Measurements from ENCODE around the gene PHAF1.

The PHAF1 gene

DNA sequence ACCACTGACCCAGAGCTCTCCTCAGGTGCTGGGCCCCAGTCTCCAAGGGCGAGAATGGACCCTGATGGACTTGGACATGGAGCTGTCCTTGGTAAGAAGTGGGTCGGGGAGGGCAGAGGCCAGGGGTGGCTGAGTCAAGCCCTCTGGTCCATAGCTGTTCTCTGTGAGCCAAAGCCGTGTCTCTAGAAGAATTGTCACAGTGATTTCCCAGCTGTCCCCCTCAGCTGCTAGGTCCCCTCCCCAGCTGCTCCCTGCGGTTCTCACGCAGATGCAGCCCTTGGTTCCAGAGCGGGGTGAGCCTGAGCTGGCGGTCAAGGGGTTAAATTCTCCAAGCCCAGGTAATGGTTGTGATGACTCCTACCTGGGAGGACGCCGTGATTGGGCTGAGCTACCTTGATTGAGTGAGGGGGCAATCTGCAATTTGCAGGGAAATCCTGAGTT, 59.3 kb downstream of the PHAF1 start:
- DNase-seq (ENCODE audit: low read depth in 1 of 2, low spot score in 1 of 2) = no peak
- no peak overlapping the region for H3K27ac ChIP-seq (replicated peaks)
- H3K27me3 ChIP-seq (ENCODE audit: insufficient read depth, poor library complexity, severe bottlenecking) = peaks cover 65% of the 10 kb centered on the region
- TF ChIP-seq POLR2AphosphoS5 (IDR thresholded peaks at IDR 0.05; ENCODE audit: low read depth) = no peak
- peak; percentile 64 for TF ChIP-seq REST (IDR thresholded peaks at IDR 0.05; ENCODE audit: insufficient replicate concordance, low read depth)
- TF ChIP-seq SPI1 (IDR thresholded peaks at IDR 0.05; ENCODE audit: borderline replicate concordance, low read depth) = no peak
- TF ChIP-seq, protein P1, sequence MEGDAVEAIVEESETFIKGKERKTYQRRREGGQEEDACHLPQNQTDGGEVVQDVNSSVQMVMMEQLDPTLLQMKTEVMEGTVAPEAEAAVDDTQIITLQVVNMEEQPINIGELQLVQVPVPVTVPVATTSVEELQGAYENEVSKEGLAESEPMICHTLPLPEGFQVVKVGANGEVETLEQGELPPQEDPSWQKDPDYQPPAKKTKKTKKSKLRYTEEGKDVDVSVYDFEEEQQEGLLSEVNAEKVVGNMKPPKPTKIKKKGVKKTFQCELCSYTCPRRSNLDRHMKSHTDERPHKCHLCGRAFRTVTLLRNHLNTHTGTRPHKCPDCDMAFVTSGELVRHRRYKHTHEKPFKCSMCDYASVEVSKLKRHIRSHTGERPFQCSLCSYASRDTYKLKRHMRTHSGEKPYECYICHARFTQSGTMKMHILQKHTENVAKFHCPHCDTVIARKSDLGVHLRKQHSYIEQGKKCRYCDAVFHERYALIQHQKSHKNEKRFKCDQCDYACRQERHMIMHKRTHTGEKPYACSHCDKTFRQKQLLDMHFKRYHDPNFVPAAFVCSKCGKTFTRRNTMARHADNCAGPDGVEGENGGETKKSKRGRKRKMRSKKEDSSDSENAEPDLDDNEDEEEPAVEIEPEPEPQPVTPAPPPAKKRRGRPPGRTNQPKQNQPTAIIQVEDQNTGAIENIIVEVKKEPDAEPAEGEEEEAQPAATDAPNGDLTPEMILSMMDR (IDR thresholded peaks at IDR 0.05; ENCODE audit: insufficient read depth, low read length) = no peak
- TF ChIP-seq GABPA (IDR thresholded peaks at IDR 0.05; ENCODE audit: low read depth) = no peak
- no peak overlapping the region for H3K4me3 ChIP-seq (replicated peaks; ENCODE audit: insufficient read depth, low read length)

GRCh38 chr16:67169642-67170167, 60.0 kb downstream of the PHAF1 start:
- Histone ChIP-seq H3K27me3 (ENCODE audit: insufficient read depth, poor library complexity, severe bottlenecking) (peaks cover 67% of the 10 kb centered on the region), H3K27ac (replicated peaks) (no peak overlapping the region), H3K4me3 (replicated peaks; ENCODE audit: insufficient read depth, low read length) (peak overlapping the region; percentile 17)
- TF ChIP-seq, protein P1 (IDR thresholded peaks at IDR 0.05; ENCODE audit: insufficient read depth, low read length) = peak; percentile 40
- no peak for TF ChIP-seq POLR2AphosphoS5 (IDR thresholded peaks at IDR 0.05; ENCODE audit: low read depth)
- TF ChIP-seq REST (IDR thresholded peaks at IDR 0.05; ENCODE audit: insufficient replicate concordance, low read depth) = no peak
- TF ChIP-seq SPI1 (IDR thresholded peaks at IDR 0.05; ENCODE audit: borderline replicate concordance, low read depth) = no peak
- DNase-seq (ENCODE audit: low read depth in 1 of 2, low spot score in 1 of 2) = no peak

- Histone ChIP-seq H3K27ac (replicated peaks) (no peak within 1 kb of the TSS), H3K4me3 (replicated peaks; ENCODE audit: insufficient read depth, low read length) (peak within 1 kb of the TSS; percentile 17), H3K27me3 (ENCODE audit: insufficient read depth, poor library complexity, severe bottlenecking) (peaks cover 63% of the 10 kb centered on the region)
- no peak for DNase-seq (ENCODE audit: low read depth in 1 of 2, low spot score in 1 of 2)
- TF ChIP-seq, protein P1 (IDR thresholded peaks at IDR 0.05; ENCODE audit: insufficient read depth, low read length) = no peak
- no peak for TF ChIP-seq REST (IDR thresholded peaks at IDR 0.05; ENCODE audit: insufficient replicate concordance, low read depth)
- no peak for TF ChIP-seq POLR2AphosphoS5 (IDR thresholded peaks at IDR 0.05; ENCODE audit: low read depth)
- TF ChIP-seq SPI1 (IDR thresholded peaks at IDR 0.05; ENCODE audit: borderline replicate concordance, low read depth) = no peak
- no peak for TF ChIP-seq GABPA (IDR thresholded peaks at IDR 0.05; ENCODE audit: low read depth)
Measured at GRCh38 chr16:67170168-67170948, 60.6 kb downstream of the PHAF1 start, which contains the start of gene NOL3. TSS of gene NOL3 (plus strand) at chr16:67170538.

Measured in HL-60 (cell line).